ENCODE data around the gene ATAD3B.

- TF ChIP-seq POLR2A (IDR thresholded peaks at IDR 0.05) (peak in 1 of 2 donors; percentile 15), CTCF (IDR thresholded peaks at IDR 0.05 in 4 of 5, conservative IDR thresholded peaks at IDR 0.05 in 1 of 5) (peak in 3 of 5 experiments; percentile 28 to 53 (median 40))
Measured at GRCh38 chr1:1505366-1505798, 33.8 kb downstream of the ATAD3B start.
